Measurements from ENCODE around the gene KCNK17.

KCNK17 gene

GRCh38 chr6:39268721-39269120 is 45.5 kb downstream of the KCNK17 start:
- DNase-seq (ENCODE audit: low read depth, low spot score), result no peak

GRCh38 chr6:39268171-39268570 is 46.0 kb downstream of the KCNK17 start:
- DNase-seq (ENCODE audit: low read depth, low spot score), result no peak

DNA sequence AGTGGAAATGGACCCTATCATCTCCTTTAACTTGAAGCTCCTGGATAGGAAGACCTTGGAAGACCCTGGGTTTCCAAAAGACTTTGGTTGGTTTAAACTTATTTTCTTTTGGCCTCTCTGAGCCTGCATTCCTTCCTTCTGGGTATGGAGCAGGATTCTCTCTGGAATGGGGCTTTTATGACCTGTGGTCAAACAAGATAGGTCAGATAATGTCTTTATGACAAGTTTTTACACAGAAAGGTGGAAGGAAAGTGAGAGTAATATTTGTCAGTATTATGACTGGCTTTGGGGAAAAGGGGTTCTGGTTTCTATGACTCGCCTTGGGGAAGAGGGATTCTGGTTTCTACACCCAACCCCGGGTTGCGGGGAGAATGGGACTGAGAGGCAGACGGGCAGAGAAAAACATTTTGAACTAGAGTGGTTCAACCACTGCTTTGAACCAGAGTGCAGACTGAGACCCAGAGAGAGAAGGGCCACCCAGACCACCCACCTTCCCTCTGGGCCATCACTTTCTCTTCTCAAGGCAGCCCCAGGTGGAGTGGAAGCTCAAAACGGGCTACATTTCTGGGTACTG is 47.4 kb downstream of the KCNK17 start:
- DNase-seq (ENCODE audit: low read depth, low spot score), result no peak

GRCh38 chr6:39266375-39266774 is 47.8 kb downstream of the KCNK17 start:
- no peak for DNase-seq (ENCODE audit: low read depth, low spot score)

DNA sequence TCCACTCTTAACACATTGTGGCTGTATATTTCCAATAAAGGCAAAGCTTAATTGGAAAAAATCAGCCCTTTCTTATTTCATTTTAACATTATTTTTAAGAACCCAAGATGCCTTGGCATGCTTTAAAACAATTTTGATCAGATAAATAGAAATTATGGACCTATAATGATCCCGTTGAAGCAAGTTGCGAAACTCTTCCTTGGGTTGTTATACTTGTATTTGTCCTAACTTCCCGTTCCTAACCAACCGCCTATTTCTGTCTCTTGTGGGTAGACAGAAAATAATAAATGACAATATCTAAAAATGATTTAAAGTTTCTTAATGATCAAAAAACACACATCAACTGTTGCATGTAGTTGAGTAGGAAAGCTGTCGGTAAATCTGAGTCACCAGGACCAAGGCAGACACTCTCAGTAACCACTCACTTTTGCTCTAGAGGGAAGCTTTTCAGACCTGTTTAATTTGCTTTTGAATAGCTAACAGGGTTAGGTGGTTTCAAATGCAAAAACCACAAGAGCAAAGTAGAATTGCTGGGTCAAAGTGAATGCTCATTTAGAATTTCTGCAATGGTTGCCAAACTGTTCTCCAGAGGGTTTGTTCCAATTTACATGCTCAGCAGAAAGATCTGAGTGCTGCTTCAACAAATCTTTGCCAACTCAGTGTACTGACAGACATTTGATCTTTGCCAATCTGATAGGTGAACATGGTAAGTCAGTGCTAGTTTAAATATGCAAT is 50.7 kb downstream of the KCNK17 start:
- DNase-seq (ENCODE audit: low read depth, low spot score), result peak; percentile 49

GRCh38 chr6:39261751-39262150 is 52.5 kb downstream of the KCNK17 start:
- DNase-seq (ENCODE audit: low read depth, low spot score), result no peak

DNA sequence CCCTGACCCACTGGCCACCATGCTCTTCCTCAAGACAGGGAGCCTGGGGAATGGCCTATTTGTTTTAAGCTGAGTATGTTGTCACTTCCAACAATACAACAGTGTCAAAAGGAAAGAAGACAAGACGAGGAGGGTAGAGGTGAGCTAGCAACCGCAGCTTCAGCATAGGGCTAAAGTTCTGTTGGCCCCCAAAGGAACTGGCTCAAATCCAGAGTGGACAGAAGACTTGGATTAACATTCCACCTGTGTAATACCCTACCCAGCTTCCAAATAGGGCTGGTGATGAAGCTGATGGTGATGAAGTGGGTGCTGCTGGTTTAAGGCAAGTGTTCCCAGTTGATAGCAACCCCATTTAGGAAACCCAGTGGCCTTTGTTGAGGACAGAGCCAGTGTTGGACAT is 53.3 kb downstream of the KCNK17 start:
- DNase-seq (ENCODE audit: low read depth, low spot score), result no peak

- DNase-seq (ENCODE audit: low read depth, low spot score), result no peak
These were observed 53.8 kb downstream of the KCNK17 start for GRCh38 chr6:39260456-39260855.

GRCh38 chr6:39256294-39256940 is 57.8 kb downstream of the KCNK17 start:
- DNase-seq (ENCODE audit: low read depth, low spot score), result no peak

- DNase-seq (ENCODE audit: low read depth, low spot score), result no peak
These were observed 59.2 kb downstream of the KCNK17 start for GRCh38 chr6:39254999-39255535.

DNA sequence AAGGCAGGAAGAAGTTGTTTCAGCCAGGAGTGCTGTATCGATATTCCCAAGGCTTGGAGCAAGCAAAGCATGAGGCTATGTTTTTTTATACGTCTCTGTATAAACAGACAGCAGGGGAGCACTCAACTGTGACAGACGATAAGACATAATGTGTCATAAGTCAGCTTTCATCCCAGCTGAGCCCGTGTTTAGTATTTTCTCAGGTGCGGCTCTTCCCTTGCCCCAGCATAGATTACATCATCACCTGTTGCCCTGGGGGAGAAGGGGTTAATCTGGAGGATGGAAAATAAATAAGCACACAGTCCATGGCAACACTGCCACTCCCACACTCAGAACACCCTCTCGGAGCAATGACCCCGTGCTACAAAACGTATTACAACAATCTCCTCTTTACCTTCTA is 62.8 kb downstream of the KCNK17 start:
- no peak for DNase-seq (ENCODE audit: low read depth, low spot score)

- no peak for DNase-seq (ENCODE audit: low read depth, low spot score)
These were observed 63.7 kb downstream of the KCNK17 start for GRCh38 chr6:39250507-39250906.

GRCh38 chr6:39249278-39249677 is 64.9 kb downstream of the KCNK17 start:
- no peak for DNase-seq (ENCODE audit: low read depth, low spot score)

Data from astrocyte of the hippocampus (primary cell).